GM12801 (cell line): ENCODE measurements around the gene AGPAT1.

Experiments
- TF ChIP-seq, protein P1 (sequence below): IDR thresholded peaks from one replicate; pipeline ENCODE4 v1.5.1; 2011; ENCODE audit warnings: control low read depth; ENCODE audit not compliant: insufficient read length; ENCODE audit errors: extremely low read depth

The AGPAT1 gene, protein sequence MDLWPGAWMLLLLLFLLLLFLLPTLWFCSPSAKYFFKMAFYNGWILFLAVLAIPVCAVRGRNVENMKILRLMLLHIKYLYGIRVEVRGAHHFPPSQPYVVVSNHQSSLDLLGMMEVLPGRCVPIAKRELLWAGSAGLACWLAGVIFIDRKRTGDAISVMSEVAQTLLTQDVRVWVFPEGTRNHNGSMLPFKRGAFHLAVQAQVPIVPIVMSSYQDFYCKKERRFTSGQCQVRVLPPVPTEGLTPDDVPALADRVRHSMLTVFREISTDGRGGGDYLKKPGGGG

DNA sequence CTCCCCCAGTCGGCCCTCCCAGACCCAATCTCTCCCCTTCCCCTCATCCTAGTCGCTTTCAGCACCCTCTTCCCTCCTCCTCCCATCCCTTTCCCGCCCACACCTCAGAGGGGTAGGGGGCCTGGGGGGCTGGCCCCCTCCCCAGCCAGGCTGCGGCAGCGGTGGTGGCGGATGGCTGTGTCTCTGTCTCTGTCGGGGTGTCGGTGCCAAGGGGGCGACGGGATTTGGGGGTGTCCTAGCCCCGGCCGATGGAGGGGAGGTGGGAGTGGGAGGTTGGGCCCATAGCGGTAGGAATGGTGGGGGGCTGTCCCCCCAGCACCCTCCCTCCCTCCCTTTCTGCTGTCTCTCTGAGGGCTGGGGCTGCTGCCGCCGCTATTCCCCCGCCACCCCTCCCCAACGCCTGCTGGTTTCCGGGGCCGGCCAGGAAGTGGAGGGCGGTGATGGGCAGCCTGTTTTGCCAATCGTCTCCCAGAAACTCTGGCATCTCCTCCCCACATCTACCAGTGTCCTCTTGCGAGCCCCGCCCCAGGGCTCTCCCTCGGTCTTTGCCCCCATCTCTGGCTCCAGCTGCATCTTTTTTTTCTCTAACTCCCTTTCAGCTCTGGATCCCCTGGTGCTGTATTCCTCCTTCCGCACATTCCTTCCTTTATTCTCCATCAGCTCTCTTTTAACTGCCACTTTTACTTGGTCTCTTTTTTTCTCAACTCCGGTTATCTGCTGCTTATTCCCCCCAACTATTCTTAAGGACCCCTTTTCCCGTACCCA lies at the start of gene AGPAT1:
Gene AGPAT1, minus strand, starts transcription at position 374 of the 765 bp plus-strand sequence. CDS start 4,588 bp downstream, outside the sequence.
- TF ChIP-seq, protein P1, sequence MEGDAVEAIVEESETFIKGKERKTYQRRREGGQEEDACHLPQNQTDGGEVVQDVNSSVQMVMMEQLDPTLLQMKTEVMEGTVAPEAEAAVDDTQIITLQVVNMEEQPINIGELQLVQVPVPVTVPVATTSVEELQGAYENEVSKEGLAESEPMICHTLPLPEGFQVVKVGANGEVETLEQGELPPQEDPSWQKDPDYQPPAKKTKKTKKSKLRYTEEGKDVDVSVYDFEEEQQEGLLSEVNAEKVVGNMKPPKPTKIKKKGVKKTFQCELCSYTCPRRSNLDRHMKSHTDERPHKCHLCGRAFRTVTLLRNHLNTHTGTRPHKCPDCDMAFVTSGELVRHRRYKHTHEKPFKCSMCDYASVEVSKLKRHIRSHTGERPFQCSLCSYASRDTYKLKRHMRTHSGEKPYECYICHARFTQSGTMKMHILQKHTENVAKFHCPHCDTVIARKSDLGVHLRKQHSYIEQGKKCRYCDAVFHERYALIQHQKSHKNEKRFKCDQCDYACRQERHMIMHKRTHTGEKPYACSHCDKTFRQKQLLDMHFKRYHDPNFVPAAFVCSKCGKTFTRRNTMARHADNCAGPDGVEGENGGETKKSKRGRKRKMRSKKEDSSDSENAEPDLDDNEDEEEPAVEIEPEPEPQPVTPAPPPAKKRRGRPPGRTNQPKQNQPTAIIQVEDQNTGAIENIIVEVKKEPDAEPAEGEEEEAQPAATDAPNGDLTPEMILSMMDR, result no peak

GRCh38 chr6:32224696-32225095 lies 48.8 kb upstream of the AGPAT1 start:
- TF ChIP-seq, protein P1, result no peak

GRCh38 chr6:32223258-32224235 lies 47.7 kb upstream of the AGPAT1 start, which contains the start of gene NOTCH4:
Gene NOTCH4, minus strand, starts transcription at chr6:32224067. Its CDS starts 139 bp downstream, at chr6:32223928.
- TF ChIP-seq, protein P1, result no peak

DNA sequence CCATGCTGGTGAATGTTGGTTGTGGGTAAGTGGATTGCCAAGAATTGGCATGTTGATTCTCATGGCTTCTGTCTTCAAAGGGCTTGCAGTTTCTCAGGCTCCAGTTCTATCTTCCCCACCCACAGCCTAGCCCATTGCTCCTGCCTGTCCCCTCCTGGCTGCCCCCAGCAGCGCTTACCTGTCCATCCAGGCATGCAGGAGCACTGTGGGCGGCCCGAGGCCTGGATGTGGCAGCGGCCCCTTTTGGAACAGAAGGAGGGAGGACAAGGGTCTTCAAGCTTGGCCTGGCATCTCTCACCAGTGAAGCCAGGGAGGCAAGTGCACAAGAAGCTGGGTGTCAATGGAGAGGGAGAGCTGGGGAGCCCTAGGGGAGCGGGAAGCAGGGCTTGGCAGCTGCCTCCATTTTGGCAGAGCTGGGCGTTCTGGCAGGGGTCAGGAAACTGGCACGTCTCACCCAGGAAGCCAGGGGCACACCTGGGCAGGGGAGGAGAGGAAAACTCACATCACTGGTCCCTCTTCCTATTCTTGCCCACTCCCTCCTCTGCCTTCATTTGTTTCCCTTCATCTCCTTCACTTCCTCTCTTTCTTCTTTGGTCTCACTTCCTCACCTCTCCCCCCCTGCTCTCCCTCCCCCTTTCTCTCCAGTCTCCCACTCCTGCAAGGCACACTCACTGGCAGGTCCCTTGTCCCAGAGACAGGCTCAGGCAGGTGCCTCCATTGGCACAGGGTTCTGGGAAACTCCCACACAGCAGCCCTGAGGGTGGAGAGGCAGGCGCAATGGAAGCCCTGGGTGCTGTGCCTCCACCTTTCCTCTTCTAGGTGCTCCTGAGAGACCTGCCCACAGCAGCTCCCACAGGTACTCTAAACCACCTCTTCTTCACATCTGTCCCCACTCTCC lies 46.7 kb upstream of the AGPAT1 start:
- TF ChIP-seq, protein P1, result no peak

- TF ChIP-seq, protein P1, result no peak
Observed at GRCh38 chr6:32220021-32220420, 44.1 kb upstream of the AGPAT1 start.

DNA sequence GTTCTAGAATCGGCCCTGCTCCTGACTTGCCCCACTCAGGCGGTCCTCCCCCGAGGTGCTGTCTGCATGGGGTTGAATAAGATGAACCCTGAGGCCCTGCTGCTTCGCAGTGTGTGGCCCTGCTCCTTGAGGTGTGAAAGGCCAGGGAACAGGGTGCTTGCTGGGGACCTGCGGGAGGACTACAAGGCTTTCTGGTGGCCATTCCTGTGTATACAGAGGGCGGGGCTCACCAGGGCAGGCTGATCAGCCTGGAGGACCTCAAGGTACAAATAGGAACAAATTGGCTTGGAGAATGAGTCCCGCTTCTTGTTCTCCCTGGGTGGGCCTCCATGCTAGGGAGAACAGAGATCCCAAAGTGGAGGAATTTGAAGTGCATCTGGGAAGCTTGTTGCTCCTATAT lies 42.3 kb upstream of the AGPAT1 start:
- TF ChIP-seq, protein P1, result no peak
